GM12864 (cell line): ENCODE data around the gene HAVCR2.

Experiments
- DNase-seq: peaks from one replicate; pipeline ENCODE4 v3.0.0-alpha.2; 2011; ENCODE audit warnings: low read depth
- H3K4me3 ChIP-seq: 2 replicates; pipeline ENCODE4 v1.5.1; 2011; ENCODE audit warnings: mild to moderate bottlenecking, low read depth, low read length, control low read depth
- CTCF ChIP-seq: IDR thresholded peaks from 2 replicates; pipeline ENCODE4 v1.5.1; 2011; ENCODE audit warnings: low read depth, mild to moderate bottlenecking, moderate library complexity, low read length, control low read depth, inconsistent platforms; ENCODE audit errors: missing control alignments

The HAVCR2 gene

GRCh38 chr5:157069949-157070348, 38.9 kb downstream of the HAVCR2 start:
- peak; percentile 17 for TF ChIP-seq CTCF
- H3K4me3 ChIP-seq = no peak overlapping the region
- no peak for DNase-seq

GRCh38 chr5:157068785-157069184, 40.1 kb downstream of the HAVCR2 start:
- no peak for DNase-seq
- no peak for TF ChIP-seq CTCF
- H3K4me3 ChIP-seq = no peak overlapping the region

- no peak overlapping the region for H3K4me3 ChIP-seq
- TF ChIP-seq CTCF = no peak
- DNase-seq = no peak
These were observed 40.5 kb downstream of the HAVCR2 start for GRCh38 chr5:157068339-157068738.

GRCh38 chr5:157067005-157067404, 41.8 kb downstream of the HAVCR2 start:
- H3K4me3 ChIP-seq = no peak overlapping the region
- no peak for DNase-seq
- no peak for TF ChIP-seq CTCF

- no peak for TF ChIP-seq CTCF
- DNase-seq = no peak
- no peak overlapping the region for H3K4me3 ChIP-seq
These were observed 42.8 kb downstream of the HAVCR2 start for GRCh38 chr5:157066080-157066479.

- no peak for DNase-seq
- no peak overlapping the region for H3K4me3 ChIP-seq
- TF ChIP-seq CTCF = no peak
These were observed 44.9 kb downstream of the HAVCR2 start for GRCh38 chr5:157063776-157064430.

GRCh38 chr5:157059891-157060290, 49.0 kb downstream of the HAVCR2 start:
- no peak overlapping the region for H3K4me3 ChIP-seq
- DNase-seq = no peak
- no peak for TF ChIP-seq CTCF
